Vagina (tissue), 2 donors: Measurements from ENCODE around the gene CAB39.

Source experiments
- CTCF ChIP-seq, 3 experiments: fragments of 450-650 bp in 2 of 3; fragments of 200-600 bp in 1 of 3; sonication (generic) in 1 of 3; IDR thresholded peaks; one replicate each; pipeline ENCODE4 v1.5.1; 2017 to 2019; ENCODE audit warnings: antibody characterized with exemption in 3 of 3, mild to moderate bottlenecking in 2 of 3, moderate library complexity in 2 of 3
- POLR2A ChIP-seq, 2 donors: fragments of 450-650 bp; IDR thresholded peaks; one replicate each; pipeline ENCODE4 v1.6.1; 2017; ENCODE audit warnings: antibody characterized with exemption in 2 of 2, mild to moderate bottlenecking in 2 of 2, moderate library complexity in 2 of 2
- POLR2AphosphoS5 ChIP-seq, 2 donors: sonication (generic); formaldehyde crosslinking; IDR thresholded peaks; one replicate each; pipeline ENCODE4 v1.9.0; 2017; ENCODE audit warnings: antibody characterized with exemption in 2 of 2, mild to moderate bottlenecking in 2 of 2, low read depth in 1 of 2; ENCODE audit not compliant: insufficient read depth in 1 of 2

- no peak for TF ChIP-seq CTCF (IDR thresholded peaks at IDR 0.05)
- TF ChIP-seq POLR2A (IDR thresholded peaks at IDR 0.05): no peak
- TF ChIP-seq POLR2AphosphoS5 (IDR thresholded peaks at IDR 0.05; ENCODE audit: insufficient read depth in 1 of 2, low read depth in 1 of 2): no peak
Measured at GRCh38 chr2:230754200-230754599, 41.6 kb downstream of the CAB39 start.
